Medulla oblongata (tissue), 1 donor: ENCODE measurements around the gene LIAS.

Experiments used
- DNase-seq: peaks from one replicate; pipeline ENCODE4 v3.0.0-alpha.2; 2015; ENCODE audit errors: extremely low spot score

Gene LIAS

GRCh38 chr4:39528061-39528465, 69.2 kb downstream of the LIAS start:
- DNase-seq: no peak
